Measurements from ENCODE around the gene EPS15.
"Not testable (repeated sequence)": the region's sequence is repeated elsewhere in the genome, so short reads cannot be mapped to it uniquely, and the experiment has no call there.

EPS15 gene

GRCh38 chr1:51327386-51327785, 191.7 kb downstream of the EPS15 start:
- no peak for DNase-seq (ENCODE audit: low spot score)
- TF ChIP-seq, protein P1, sequence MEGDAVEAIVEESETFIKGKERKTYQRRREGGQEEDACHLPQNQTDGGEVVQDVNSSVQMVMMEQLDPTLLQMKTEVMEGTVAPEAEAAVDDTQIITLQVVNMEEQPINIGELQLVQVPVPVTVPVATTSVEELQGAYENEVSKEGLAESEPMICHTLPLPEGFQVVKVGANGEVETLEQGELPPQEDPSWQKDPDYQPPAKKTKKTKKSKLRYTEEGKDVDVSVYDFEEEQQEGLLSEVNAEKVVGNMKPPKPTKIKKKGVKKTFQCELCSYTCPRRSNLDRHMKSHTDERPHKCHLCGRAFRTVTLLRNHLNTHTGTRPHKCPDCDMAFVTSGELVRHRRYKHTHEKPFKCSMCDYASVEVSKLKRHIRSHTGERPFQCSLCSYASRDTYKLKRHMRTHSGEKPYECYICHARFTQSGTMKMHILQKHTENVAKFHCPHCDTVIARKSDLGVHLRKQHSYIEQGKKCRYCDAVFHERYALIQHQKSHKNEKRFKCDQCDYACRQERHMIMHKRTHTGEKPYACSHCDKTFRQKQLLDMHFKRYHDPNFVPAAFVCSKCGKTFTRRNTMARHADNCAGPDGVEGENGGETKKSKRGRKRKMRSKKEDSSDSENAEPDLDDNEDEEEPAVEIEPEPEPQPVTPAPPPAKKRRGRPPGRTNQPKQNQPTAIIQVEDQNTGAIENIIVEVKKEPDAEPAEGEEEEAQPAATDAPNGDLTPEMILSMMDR (IDR thresholded peaks at IDR 0.05) = no peak
- no peak overlapping the region for H3K4me3 ChIP-seq
- no peak overlapping the region for H3K27ac ChIP-seq

- TF ChIP-seq, protein P1 (IDR thresholded peaks at IDR 0.05) = no peak
- no peak for DNase-seq (ENCODE audit: low spot score)
- H3K4me3 ChIP-seq = no peak overlapping the region
- H3K27ac ChIP-seq = no peak overlapping the region
Measured at GRCh38 chr1:51326839-51327238, 192.2 kb downstream of the EPS15 start.

DNA sequence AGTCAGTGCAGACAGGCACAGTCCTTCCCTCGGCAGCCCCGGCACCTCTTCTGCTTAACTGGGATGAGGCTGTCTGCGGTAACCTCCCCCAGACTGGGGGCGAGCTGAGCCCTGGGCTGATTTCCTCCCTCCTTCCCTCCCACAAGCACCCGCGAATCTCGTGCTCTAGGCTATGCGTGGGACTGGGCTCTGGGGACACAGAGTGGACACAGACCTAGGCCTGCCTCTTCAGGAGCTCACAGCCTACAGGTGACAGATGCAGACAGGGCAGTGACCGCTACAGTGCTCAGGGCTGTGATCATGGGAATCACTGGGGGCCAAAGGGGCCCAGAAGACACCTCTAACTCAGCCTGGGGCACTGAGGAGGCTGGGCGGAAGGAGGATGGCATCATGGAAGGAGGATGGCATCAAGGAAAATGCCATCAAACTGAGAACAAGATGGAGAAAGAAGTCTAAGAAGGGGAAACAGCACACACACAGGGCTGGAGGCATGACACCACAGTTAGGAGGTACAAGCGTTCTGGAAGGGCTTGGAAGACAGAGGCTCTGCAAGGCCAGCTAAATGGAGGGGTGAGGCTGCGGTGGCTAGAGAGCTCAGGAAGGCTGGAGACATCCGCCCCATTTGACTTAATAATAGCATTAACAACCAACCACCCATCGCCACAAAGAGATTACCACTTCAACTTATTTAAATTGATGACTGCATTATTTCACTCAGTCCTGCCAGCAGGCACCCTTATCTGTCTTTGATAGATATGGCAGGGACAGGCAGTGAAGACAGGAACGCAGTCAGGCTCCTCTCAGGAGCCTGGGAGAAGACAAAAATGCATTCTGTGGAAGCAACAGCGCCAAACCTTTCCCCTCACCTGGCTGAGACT, 192.9 kb downstream of the EPS15 start:
- Histone ChIP-seq H3K27ac (no peak overlapping the region), H3K4me3 (no peak overlapping the region)
- no peak for DNase-seq (ENCODE audit: low spot score)
- TF ChIP-seq, protein P1 (IDR thresholded peaks at IDR 0.05) = no peak

DNA sequence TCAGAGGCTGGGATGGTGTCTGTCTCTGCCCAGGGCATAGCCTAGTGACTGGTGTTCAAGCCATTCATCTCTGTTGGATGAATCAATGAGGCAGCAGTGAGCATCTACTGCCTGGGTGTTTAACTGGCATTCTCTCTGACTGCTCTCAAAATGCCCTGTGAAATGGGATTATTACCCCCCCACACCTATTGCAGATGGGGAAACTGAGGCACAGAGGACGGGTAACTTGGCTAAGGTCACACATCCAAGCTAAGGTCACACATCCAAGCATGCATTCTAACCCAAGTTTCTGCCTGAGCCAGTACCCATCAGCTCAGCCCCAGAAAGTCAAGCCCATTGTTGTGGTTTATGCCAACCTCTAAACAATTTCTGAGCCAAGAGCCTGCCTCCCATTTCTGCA, 193.7 kb downstream of the EPS15 start:
- DNase-seq (ENCODE audit: low spot score) = no peak
- TF ChIP-seq, protein P1 (IDR thresholded peaks at IDR 0.05) = no peak
- no peak overlapping the region for H3K27ac ChIP-seq
- no peak overlapping the region for H3K4me3 ChIP-seq

- DNase-seq (ENCODE audit: low spot score); H3K4me3 ChIP-seq; H3K27ac ChIP-seq: not testable (repeated sequence)
Measured at GRCh38 chr1:51325011-51325385, 194.1 kb downstream of the EPS15 start.

GRCh38 chr1:51324251-51325010, 194.6 kb downstream of the EPS15 start:
- no peak overlapping the region for H3K4me3 ChIP-seq
- no peak overlapping the region for H3K27ac ChIP-seq
- DNase-seq (ENCODE audit: low spot score) = no peak
- TF ChIP-seq, protein P1 (IDR thresholded peaks at IDR 0.05) = no peak

DNA sequence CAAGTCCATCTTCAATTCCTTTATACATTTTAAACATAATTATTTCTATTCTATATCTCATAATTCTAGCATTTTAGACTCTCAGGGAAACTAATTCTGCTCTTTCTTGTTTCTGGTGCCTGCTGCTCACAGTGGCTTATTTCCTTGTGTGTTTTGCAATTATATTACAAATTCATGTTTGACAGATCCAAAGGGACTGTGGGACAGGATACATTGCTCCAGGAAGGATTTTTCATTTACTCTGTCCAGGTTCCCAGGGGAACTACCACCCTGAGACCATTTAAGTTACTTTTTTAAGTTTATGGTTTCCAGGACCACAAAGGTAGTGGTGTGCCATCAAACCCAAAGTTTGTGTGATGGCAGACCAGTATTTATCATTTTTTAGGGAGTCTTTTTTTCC, 195.3 kb downstream of the EPS15 start:
- Histone ChIP-seq H3K27ac (no peak overlapping the region), H3K4me3 (no peak overlapping the region)
- DNase-seq (ENCODE audit: low spot score) = no peak
- TF ChIP-seq, protein P1 (IDR thresholded peaks at IDR 0.05) = no peak

Measured in coronary artery (tissue), 2 donors.